Myocyte (in vitro differentiated cells): ENCODE results near the gene OCIAD1. TPM values are rescaled to one million over a fixed set of nuclear protein-coding genes. Genes with fewer than 3 reads are reported as not detected.
A peak's percentile ranks its signal among the peaks of the same experiment; 100 is the strongest.
"Not testable (repeated sequence)": the region's sequence is repeated elsewhere in the genome, so short reads cannot be mapped to it uniquely, and the experiment has no call there.

Experiments used
- DNase-seq: peaks from one replicate; pipeline ENCODE4 v3.0.0-alpha.2; 2012; ENCODE audit warnings: low read depth
- total RNA-seq: library from RNA; depleted of rRNA; stranded (reverse); fragments of >200 nt; gene quantifications from 2 replicates; pipeline ENCODE4 v1.2.3, GENCODE V29; 2014

OCIAD1 gene
- total RNA-seq, 1 donor from 2014 or later, result 273 TPM

DNA sequence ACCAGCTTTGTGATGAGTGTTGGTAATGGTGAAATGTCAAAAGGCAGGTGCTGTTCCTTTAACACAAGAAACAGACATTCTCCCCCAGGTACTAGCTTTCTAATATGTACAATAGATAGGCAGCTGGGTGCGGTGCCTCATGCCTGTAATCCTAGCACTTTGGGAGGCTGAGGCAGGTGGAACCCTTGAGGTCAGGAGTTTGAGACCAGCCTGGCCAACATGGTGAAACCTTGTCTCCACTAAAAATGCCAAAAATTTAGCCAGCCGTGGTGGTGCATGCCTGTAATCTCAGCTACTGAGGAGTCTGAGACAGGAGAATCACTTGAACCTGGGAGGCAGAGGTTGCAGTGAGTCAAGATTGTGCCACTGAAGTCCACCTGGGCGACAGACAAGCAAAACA, 50.8 kb downstream of the OCIAD1 start:
- not testable (repeated sequence) for DNase-seq

DNA sequence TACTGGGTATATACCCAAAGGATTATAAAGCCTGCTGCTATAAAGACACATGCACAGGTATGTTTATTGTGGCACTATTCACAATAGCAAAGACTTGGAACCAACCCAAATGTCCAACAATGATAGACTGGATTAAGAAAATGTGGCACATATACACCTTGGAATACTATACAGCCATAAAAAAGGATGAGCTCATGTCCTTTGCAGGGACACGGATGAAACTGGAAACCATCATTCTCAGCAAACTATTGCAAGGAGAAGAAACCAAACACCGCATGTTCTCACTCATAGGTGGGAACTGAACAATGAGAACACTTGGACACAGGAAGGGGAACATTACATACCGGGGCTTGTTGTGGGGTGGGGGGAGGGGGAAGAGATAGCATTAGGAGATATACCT, 58.9 kb downstream of the OCIAD1 start:
- DNase-seq, result not testable (repeated sequence)

DNA sequence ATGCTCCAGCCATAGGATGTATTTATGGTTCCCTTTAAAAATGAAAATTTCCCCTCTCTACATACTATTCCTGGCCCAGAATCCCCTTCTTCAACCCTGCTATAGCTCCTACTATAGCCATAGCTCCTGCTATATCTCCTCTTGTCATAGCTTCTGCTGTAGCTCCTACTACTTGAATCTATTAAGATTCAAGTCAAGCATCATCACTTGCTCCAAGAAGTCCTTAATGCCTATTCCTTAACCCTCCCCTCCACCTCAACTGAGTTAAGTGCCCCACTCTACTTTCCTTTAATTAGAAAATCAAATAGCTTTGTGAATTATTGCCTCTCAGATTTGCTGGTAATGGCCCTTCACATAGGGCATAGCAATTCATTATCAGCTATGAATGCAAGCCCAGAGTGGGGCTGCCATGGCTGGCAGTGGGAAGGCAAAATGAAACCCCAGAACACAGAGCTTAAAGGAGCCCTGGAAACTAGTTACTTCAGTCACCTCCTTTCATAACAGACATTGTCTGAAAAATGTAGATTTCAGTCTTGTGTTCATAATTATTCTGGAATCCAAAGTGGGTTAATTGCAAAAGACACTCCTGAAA, 60.2 kb downstream of the OCIAD1 start:
- no peak for DNase-seq

DNA sequence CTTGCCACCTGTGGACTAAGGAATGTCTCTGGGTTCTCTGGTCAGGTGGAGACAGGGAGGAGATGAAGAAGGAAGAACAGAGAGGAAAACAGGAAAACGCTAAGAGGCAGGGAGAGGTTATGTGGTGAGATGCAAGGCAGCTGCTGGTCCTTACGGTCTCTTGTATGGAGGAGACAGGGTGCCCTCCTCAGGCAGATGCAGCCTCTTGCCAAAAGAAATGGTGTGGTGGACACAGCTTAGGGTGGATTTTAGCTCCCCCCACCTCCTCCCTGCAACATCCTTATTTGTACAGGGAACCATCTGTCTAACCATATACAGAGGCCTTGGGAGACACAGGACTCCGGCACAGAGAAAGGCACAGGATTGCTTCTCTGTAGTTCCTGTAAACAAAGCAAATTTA, 66.0 kb downstream of the OCIAD1 start:
- no peak for DNase-seq

DNA sequence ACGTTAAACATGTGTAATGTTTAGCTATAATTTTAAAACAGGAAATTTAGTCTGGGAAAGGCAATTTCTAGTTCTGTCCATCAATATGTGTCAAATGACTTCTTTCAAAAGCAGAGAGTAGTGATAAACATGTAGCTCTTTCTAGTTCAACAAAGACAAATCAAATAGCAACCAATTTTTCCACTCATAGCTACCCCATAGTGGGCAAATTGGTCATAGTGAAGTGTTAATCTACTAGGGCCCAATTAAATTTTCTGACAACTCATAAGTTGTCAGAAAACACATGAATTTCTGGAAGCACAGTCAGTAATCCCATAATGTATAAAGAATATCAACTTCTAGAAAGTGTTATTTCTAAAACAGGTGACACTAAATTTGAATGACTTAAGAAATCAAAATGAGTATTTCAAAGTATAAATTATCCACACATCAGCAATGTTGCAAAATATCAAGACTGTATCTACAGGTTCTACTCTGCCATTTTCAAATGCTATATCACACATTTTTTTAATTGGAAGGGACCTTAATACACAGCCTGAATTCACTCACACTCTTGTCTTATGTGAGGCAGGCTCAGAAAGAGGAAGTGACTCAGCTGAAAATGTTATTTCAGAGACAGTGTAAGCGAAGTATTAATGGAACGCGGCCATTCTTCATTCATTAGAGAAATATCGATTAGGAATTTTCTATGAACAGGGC, 68.0 kb downstream of the OCIAD1 start:
- no peak for DNase-seq

DNA sequence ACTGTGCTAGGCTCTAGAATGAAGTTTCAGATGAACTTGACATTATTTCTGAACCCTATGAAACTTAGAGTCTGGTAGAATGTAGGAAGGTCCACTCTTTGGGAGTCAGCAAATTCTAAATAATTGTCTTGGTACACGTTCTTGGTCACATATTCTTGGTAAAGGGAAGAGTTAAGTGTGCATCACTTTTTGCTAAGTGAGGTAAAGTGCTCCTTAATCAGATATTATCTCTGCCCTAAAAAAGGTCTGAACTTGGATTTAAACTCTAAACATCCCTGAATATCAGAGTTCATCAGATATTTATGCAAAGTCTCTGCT, 68.5 kb downstream of the OCIAD1 start:
- DNase-seq, result no peak

DNA sequence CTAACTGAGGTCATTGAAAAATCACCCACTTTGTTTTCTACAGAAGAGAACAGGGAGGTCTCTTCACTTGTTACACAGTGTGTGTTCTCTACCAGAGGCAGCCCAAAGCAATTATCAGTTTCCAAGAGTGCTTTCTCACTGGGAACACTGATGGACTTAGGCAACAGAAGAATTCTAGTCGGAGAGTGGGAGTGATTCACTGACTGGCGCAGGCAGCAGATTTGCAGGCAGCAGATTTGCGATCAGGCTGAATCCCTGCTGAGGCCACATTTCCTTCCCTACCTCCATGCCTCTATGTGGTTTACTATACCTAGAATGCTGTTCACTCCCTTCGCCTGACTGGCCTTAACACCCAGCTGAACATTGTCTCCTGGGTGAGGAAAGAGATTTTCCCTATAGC, 69.1 kb downstream of the OCIAD1 start:
- no peak for DNase-seq

DNA sequence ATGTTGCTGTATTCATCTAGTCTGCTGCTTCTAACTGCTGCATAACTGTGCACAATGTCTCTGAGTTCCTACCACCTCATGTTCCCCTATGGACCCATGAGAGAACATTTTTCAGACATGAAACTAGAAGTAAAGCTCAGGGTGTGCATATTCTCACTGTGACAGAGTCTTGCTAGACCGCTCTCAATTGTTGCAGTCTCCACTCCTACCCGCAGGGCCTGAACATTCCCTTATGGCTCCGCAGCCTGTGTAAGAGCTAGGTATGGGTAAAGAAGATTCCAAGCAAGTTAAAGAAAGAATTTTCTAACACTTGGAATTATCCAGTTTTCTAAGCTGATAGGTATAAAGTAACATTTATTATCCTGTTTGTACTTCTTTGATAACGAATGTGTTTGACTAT, 70.3 kb downstream of the OCIAD1 start:
- DNase-seq, result no peak

DNA sequence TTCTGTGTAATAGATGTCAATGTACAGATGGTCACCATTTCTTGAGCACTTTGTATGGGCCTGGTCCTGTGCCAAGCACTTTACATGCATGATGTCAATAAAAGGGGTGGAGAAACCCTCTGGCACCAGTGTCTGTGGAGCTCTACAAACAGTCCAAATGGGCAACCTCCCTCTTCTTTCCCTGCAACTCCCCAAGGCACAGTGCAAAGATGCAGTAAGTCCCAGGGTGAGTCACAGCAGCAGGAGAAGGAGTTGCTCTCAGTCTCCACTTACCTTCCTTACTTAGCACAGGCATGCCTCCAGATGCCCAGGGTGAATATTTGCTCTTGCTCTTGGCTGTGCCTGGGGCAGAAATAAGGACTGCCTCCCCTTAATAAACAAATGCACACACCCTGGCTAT, 71.4 kb downstream of the OCIAD1 start:
- no peak for DNase-seq

DNA sequence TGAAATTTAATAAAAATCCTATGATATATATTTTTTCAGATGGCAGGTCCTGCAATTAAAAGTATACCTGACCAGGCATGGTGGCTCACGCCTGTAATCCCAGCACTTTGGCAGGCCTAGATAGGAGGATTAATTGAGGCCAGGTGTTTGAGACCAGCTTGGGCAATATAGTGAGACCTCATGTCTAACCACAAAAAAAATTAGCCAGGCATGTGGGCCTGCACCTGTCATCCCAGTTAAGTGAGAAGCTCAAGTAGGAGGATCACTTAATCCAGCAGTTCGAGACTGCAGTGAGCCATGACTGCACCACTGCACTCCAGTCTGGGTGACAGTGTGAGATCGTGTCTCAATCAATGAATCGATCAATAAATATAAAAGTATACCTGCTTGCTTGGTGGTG, 73.2 kb downstream of the OCIAD1 start:
- peak; percentile 81 for DNase-seq

DNA sequence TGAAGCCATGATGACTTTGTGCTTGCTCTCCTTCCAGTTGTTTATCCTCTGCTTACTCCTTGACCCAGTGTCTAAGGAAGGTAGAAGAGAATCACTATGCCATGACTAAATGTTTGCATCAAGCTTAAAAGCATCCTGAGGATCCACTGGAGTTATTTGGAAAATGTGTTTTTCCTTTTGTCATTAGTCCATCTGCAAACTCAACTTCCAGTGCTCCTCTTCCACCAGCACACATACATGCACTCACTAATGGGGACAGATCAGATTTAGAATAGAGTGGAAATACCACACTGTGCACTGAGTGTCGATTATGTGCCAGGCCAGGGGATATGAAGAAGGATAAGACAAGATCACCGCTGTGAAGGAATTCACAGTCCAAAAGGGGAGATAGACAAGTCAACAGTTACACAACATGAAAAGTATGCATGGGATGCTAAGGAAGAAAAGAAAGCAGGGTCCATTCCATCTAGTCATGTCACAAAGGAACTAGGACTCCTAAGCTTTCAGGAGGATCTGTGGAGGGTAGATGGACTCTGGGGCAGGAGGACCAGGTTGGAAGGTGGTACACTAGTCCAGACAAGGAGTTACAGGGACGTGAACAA, 73.8 kb downstream of the OCIAD1 start:
- no peak for DNase-seq

DNA sequence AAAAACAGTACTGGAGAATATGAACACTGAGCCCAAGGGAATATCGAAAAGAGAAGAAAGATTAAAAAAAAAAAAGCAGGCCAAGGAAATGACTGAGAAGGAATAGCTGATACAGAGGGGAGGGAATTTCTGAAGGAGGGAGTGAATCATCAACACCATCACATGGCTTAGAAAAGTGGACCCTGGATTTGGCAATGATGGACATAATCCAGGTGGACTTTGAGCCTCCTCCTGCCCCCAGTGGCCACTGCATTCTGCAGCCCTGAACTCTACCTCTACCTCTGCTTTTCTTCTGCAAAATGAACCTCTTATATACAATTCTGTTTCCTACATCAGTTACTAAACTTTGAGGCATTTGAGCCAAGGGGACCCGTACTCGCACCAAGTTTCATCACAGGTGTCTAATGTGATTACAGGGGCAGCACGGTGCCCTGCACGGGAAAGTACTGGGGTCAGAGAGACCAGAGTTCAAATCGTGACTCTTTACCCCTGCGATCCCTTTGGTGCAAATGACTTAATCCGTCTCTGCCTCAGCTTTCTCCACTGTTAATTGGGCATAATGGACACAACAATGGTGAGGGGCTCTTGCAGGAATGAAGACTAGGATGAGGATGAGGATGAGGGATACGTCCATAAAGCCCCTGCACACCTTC, 74.6 kb downstream of the OCIAD1 start:
- DNase-seq, result peak; percentile 34

DNA sequence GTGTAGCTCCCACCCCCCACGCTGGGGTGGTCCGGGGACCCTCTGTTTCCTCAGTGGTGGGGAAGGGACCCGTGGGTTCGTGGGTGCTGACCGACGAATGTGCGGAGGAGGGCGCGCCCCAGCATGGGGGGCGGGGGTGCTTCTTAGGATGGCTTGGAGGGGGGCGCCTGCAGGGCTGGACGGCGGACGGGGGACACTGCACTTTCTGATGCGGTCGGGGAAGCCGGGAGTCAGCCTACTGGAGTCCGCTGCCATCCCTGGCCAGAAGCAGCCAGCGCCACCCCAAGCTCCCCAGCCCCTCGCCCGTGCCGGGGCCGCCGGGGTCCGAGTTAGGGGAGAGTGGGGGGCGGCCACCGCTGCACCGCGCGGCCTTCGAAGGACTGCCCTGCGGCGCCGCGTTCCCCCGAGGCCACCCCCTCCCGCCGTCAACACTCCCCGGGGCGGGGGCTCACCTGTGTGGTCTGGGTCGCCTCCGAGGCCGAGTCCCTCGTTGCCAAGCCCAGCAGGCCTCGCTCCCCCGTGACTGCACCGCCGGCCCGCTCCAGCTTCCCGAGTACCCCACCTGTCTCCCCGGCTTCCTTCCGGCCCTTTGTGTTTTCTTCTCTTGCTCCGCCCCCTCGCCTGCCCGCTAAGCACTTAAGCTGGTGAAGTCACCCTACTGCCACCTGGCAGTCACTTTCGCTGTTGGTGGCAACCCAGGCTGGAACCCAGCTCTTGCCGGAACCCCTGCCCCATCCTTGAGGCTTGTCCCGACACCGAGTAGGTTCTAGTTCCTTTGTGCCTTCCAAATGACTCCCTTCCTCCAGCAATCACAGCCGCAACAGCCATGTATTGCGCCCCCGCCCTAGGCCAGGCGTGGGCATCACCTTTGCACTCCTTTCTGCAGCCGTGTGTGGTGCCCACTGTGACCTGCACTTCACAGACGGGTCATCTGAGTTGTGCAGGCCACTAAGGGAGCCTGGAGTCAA, 75.6 kb downstream of the OCIAD1 start, which contains the start of gene OCIAD2:
Gene OCIAD2 (minus strand): TSS at position 569 of the 968 bp plus-strand sequence. CDS start 2,225 bp downstream, outside the sequence.
- DNase-seq, result peak; percentile 69

DNA sequence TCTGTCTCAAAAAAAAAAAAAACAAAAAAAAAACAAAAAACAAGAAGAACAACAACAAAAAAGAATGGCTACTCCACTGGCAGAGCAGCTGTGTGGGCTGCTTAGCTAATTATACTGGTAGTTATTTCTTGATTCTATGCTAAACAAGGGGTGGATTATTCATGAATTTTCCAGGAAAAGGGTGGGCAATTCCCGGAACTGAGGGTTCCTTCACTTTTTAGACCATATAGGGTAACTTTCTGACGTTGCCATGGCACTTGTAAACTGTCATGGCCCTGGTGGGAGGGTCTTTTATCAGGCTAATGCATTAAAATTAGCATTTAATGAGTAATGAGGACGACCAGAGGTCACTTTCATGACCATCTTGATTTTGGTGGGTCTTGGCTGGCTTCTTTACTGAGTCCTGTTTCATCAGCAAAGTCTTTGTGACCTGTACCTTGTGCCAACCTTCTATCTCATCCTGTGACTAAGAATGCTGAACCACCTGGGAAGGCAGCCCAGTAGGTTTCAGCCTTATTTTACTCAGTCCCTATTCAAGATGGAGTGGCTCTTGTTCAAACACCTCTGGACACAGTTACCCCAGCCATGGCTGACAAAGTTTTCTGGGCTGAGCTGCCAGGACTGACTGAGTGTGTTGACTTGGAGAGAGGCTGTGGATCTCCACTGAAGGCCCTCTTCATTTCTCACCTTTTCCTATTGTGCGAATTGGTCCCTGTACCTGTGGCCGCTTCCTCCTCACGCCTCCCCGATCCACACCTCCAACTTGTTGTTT, 77.0 kb downstream of the OCIAD1 start:
- no peak for DNase-seq

DNA sequence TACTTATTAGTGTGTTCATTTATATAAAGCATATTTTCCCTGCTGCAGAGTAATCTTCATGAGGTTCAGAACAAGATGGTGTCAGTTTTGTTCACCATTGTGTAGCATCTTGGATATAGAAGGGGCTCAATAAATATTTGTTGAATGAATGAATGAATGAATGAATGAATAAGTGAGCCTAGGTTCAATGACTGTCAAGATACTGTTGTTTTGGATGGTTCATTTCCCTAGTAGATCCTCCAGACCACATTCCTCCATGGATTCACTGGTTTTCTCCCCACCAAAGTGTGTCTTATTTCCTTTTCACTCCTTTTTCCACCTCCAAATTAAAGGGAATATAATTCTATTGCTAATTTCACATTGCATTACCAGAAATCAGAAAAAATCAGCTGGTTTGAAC, 77.8 kb downstream of the OCIAD1 start:
- DNase-seq, result no peak

DNA sequence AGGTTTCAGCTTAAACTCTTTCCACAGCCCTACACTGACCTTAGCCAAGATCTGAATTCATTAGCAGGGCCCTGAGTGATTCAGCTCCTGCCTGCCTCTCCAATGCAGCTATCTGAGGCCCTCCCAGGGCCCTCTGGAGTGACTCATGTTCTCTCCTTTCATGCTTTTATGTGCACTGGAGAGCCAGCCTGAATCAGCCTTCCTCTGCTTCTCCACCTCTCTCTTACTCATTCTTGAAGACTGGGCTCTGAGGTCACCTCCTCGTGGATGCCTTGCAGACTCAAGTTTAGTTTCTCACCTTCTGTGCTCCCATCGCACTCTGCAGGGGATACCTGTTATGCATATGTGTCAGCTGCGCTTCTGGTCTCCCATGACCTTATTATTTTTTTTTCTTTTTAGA, 78.8 kb downstream of the OCIAD1 start:
- peak; percentile 88 for DNase-seq

DNA sequence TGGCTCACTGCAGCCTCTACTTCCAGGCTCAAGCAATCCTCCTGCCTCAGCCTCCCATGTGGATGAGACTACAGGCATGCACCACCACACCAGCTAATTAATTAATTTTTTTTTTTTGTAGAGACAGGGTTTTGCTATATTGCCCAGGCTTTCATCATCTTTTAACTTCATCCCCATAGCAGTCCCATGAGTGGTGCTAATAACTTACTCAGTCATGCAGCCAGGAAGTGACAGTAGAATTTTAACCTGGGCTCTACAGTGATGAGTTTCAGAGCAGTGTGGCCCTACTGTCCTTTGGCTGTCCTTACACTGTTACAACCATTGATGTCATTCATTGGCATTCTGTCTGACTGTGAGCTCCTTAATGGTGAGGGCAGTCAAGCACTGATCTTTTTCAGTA, 79.6 kb downstream of the OCIAD1 start:
- no peak for DNase-seq
